ENCODE data around the gene SIN3A.

DNA sequence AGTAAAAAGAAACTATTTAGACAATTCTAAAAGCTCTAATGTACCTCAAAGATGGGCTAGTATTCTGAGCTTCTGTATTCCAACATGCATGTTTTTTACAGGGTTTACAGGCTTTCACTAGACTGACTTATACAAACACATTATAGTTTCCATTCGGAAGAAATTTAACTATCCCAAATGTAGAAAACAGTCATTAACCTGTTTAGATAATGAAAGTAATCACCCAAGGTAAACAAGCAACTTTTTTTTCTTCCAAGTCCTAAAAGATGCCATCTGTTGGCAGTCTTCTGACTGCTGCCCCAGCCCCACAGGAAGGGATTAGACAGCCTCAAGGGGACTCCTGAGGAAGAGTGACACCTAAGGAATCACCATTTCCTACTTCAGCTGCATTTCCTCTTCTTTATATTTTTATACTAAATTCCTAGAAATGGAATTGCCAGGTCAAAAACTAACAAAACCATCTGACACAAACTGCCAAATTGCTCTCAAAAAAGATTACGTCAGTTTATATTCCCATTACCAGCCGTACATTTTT, 25.5 kb downstream of the SIN3A start:
- TF ChIP-seq, protein P1, sequence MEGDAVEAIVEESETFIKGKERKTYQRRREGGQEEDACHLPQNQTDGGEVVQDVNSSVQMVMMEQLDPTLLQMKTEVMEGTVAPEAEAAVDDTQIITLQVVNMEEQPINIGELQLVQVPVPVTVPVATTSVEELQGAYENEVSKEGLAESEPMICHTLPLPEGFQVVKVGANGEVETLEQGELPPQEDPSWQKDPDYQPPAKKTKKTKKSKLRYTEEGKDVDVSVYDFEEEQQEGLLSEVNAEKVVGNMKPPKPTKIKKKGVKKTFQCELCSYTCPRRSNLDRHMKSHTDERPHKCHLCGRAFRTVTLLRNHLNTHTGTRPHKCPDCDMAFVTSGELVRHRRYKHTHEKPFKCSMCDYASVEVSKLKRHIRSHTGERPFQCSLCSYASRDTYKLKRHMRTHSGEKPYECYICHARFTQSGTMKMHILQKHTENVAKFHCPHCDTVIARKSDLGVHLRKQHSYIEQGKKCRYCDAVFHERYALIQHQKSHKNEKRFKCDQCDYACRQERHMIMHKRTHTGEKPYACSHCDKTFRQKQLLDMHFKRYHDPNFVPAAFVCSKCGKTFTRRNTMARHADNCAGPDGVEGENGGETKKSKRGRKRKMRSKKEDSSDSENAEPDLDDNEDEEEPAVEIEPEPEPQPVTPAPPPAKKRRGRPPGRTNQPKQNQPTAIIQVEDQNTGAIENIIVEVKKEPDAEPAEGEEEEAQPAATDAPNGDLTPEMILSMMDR (IDR thresholded peaks at IDR 0.05): no peak
- no peak for TF ChIP-seq EZH2phosphoT487 (IDR thresholded peaks at IDR 0.05)
- TF ChIP-seq EZH2 (IDR thresholded peaks at IDR 0.05): no peak
